ENCODE measurements around the gene FKBP5. TPM values are rescaled to one million over a fixed set of nuclear protein-coding genes. Genes with fewer than 3 reads are reported as not detected.

The FKBP5 gene
- total and polyA plus RNA-seq, 9 of the 15 experiments (the other 6 are each of a cell fraction or from before 2014, with no cell fraction given) = 32.7 to 151 (median 75.0) TPM

DNA sequence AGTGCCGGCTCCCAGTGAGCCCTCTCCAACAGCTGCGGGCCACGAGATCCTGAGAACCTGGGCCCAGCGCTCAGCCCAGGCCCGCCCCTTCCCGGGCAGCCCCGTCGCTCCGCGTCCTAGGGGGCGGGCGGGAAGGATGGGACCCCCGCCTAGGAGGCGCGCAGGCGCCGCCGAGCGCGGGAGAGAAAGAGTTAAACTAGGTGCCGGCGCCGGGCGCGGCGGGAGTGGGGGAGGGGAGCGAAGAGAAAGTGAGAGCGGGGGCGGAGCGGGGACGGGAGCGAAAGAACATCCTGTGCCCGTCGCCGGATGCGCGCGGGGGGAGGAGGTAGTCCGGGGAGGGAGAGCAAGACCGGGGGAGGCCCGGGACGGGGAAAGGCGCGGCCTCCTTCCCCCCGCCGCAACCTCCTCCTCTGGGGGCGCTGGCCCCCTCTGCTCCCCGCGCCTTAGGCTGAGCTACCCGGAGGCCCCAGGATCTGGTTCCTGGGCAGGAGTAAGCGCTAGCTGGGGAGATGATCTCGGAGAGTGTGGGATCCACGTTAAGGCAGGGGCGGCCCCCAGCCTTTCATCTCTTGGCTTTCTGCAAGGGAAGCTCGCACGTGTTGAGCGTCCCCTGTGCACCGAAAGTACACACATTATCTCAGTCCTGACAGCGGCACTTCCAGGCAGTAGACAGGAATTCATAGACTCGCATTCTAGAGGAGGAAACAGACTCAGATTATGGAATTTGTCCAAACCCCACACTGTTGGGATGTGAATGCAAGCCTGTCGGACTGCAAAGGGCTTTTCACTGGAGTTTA is 43.2 kb upstream of the FKBP5 start (continued):
- TF ChIP-seq, protein P1, sequence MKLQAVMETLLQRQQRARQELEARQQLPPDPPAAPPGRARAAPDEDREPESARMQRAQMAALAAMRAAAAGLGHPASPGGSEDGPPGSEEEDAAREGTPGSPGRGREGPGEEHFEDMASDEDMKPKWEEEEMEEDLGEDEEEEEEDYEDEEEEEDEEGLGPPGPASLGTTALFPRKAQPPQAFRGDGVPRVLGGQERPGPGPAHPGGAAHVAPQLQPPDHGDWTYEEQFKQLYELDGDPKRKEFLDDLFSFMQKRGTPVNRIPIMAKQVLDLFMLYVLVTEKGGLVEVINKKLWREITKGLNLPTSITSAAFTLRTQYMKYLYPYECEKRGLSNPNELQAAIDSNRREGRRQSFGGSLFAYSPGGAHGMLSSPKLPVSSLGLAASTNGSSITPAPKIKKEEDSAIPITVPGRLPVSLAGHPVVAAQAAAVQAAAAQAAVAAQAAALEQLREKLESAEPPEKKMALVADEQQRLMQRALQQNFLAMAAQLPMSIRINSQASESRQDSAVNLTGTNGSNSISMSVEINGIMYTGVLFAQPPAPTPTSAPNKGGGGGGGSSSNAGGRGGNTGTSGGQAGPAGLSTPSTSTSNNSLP (IDR thresholded peaks at IDR 0.05; ENCODE audit: borderline replicate concordance, low read depth, low read length) = no peak; the same call in 1 of the 2 replicates
- TF ChIP-seq ZNF79 (CRISPR knock-in tag; IDR thresholded peaks at IDR 0.05; ENCODE audit: low read depth) = no peak
- no peak for TF ChIP-seq ZNF347 (CRISPR knock-in tag; IDR thresholded peaks at IDR 0.05; ENCODE audit: low read depth)
- TF ChIP-seq MGA (IDR thresholded peaks at IDR 0.05) = peak; percentile 88
- TF ChIP-seq POLR2AphosphoS5 (IDR thresholded peaks at IDR 0.05; ENCODE audit: control insufficient read depth, insufficient read depth, low read depth, low read length) = peak; percentile 60; the same call in 1 of the 2 replicates
- 0 out of 2 replicates have a peak, but pooled peaks have one; percentile 58 for TF ChIP-seq SLC30A9 (CRISPR knock-in tag; IDR thresholded peaks at IDR 0.05)
- peak; percentile 75 for TF ChIP-seq SAP30 (IDR thresholded peaks at IDR 0.05; ENCODE audit: borderline replicate concordance, insufficient read depth, low read depth, low read length, poor library complexity, severe bottlenecking)
- peak; percentile 94 for TF ChIP-seq CXXC5 (CRISPR knock-in tag; IDR thresholded peaks at IDR 0.05)
- peak in 1 of 2 experiments; percentile 84; a peak in 2 of 4 replicates for TF ChIP-seq KDM4B (IDR thresholded peaks at IDR 0.05; ENCODE audit: borderline replicate concordance in 2 of 2, low read depth in 1 of 2)
- TF ChIP-seq POLR3A (IDR thresholded peaks at IDR 0.05; ENCODE audit: borderline replicate concordance, extremely low read depth, insufficient read depth, insufficient read length) = no peak
- no peak for TF ChIP-seq CSDE1 (IDR thresholded peaks at IDR 0.05)
- TF ChIP-seq NCOA6 (IDR thresholded peaks at IDR 0.05) = no peak; the same call in 1 of the 2 replicates
